Loucy (cell line): ENCODE results near the gene ESYT3.

Experiments
- H2AFZ ChIP-seq: fragments of 200-600 bp; sonication (generic); 2 replicates; pipeline ENCODE4 v1.6.0; 2016; ENCODE audit warnings: antibody characterized with exemption, mild to moderate bottlenecking, low read length, moderate library complexity
- H3F3A ChIP-seq: fragments of 200-600 bp; 2 replicates; pipeline ENCODE4 v1.6.0; 2016; ENCODE audit warnings: antibody characterized with exemption, low read depth, mild to moderate bottlenecking
- H3K27me3 ChIP-seq: fragments of 200-600 bp; sonication (generic); 2 replicates; pipeline ENCODE4 v1.6.1; 2014; ENCODE audit warnings: low read length, mild to moderate bottlenecking; ENCODE audit not compliant: insufficient read depth, poor library complexity, severe bottlenecking
- H3K36me3 ChIP-seq: fragments of 200-600 bp; sonication (generic); 2 replicates; pipeline ENCODE4 v1.6.1; 2016; ENCODE audit warnings: low read length; ENCODE audit not compliant: insufficient read depth
- H3K4me1 ChIP-seq: fragments of 200-600 bp; sonication (generic); 2 replicates; pipeline ENCODE4 v1.5.1; 2014; ENCODE audit warnings: low read length, mild to moderate bottlenecking; ENCODE audit not compliant: insufficient read depth, poor library complexity, severe bottlenecking
- H3K4me2 ChIP-seq: fragments of 200-600 bp; sonication (generic); 2 replicates; pipeline ENCODE4 v1.6.0; 2014; ENCODE audit warnings: antibody characterized with exemption, low read length, low read depth, mild to moderate bottlenecking; ENCODE audit not compliant: poor library complexity, severe bottlenecking
- H3K4me3 ChIP-seq: fragments of 200-600 bp; sonication (generic); 2 replicates; pipeline ENCODE4 v1.5.1; 2014; ENCODE audit warnings: low read length, mild to moderate bottlenecking, mixed read lengths; ENCODE audit not compliant: poor library complexity, severe bottlenecking
- H3K79me2 ChIP-seq: fragments of 200-600 bp; sonication (generic); 2 replicates; pipeline ENCODE4 v1.6.1; 2014; ENCODE audit warnings: low read length; ENCODE audit not compliant: insufficient read depth
- H3K9ac ChIP-seq: fragments of 200-600 bp; sonication (generic); 2 replicates; pipeline ENCODE4 v1.6.0; 2014; ENCODE audit warnings: mild to moderate bottlenecking, low read depth, low read length, moderate library complexity; ENCODE audit not compliant: poor library complexity, severe bottlenecking
- H3K9me2 ChIP-seq: fragments of 200-600 bp; sonication (generic); replicated peaks from 2 replicates; pipeline ENCODE4 v1.6.1; 2016; ENCODE audit warnings: low read depth, low read length, mixed read lengths
- H3K9me3 ChIP-seq: fragments of 200-600 bp; sonication (generic); 2 replicates; pipeline ENCODE4 v1.6.1; 2014; ENCODE audit warnings: mild to moderate bottlenecking, antibody characterized with exemption, low read length, low read depth; ENCODE audit not compliant: insufficient read depth
- H4K20me1 ChIP-seq: fragments of 200-600 bp; sonication (generic); 2 replicates; pipeline ENCODE4 v1.6.0; 2014; ENCODE audit warnings: antibody characterized with exemption, low read length, mild to moderate bottlenecking; ENCODE audit not compliant: insufficient read depth, poor library complexity, severe bottlenecking
- EZH2phosphoT487 ChIP-seq: fragments of 200-600 bp; IDR thresholded peaks from 2 replicates; pipeline ENCODE4 v1.6.1; 2018; ENCODE audit warnings: antibody characterized with exemption, mild to moderate bottlenecking, moderate library complexity, borderline replicate concordance
- TF ChIP-seq, protein P1 (sequence below): fragments of 200-600 bp; sonication (generic); conservative IDR thresholded peaks from 2 replicates; pipeline ENCODE4 v1.5.1; 2014; ENCODE audit warnings: mild to moderate bottlenecking, antibody characterized with exemption, low read length

The ESYT3 gene

DNA sequence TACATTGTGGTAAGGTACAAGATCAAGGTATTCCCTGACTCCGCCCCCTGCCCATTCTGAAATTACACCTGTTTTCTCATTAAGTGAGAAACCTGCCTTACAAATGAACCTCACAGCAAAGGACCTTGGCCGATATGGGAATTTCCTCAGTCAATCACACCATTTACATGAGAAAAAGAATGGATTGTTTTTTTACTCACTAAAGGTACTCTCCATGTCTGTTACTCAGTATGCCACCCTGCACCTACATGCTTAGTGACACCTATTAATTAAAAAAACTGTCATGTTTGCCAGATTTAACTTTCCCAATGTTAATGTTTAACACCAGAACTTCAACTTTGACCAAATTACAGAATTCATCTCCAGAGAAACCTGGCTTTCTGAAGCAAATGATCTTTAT lies 62.0 kb downstream of the ESYT3 start:
- TF ChIP-seq, protein P1, sequence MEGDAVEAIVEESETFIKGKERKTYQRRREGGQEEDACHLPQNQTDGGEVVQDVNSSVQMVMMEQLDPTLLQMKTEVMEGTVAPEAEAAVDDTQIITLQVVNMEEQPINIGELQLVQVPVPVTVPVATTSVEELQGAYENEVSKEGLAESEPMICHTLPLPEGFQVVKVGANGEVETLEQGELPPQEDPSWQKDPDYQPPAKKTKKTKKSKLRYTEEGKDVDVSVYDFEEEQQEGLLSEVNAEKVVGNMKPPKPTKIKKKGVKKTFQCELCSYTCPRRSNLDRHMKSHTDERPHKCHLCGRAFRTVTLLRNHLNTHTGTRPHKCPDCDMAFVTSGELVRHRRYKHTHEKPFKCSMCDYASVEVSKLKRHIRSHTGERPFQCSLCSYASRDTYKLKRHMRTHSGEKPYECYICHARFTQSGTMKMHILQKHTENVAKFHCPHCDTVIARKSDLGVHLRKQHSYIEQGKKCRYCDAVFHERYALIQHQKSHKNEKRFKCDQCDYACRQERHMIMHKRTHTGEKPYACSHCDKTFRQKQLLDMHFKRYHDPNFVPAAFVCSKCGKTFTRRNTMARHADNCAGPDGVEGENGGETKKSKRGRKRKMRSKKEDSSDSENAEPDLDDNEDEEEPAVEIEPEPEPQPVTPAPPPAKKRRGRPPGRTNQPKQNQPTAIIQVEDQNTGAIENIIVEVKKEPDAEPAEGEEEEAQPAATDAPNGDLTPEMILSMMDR = no peak
- no peak for TF ChIP-seq EZH2phosphoT487
- H3K4me3 ChIP-seq = no peak overlapping the region
- no peaks in the 10 kb centered on the region for H3K79me2 ChIP-seq
- peaks cover 64% of the 10 kb centered on the region; the same call in 1 of the 2 replicates for H3K36me3 ChIP-seq
- no peak overlapping the region for H3K4me2 ChIP-seq
- no peaks in the 10 kb centered on the region for H3K9me2 ChIP-seq
- H3K4me1 ChIP-seq = no peaks in the 10 kb centered on the region
- H4K20me1 ChIP-seq = no peaks in the 10 kb centered on the region
- no peaks in the 10 kb centered on the region for H3F3A ChIP-seq
- H3K9me3 ChIP-seq = no peaks in the 10 kb centered on the region
- H3K9ac ChIP-seq = no peak overlapping the region
- no peak overlapping the region for H2AFZ ChIP-seq
- no peaks in the 10 kb centered on the region for H3K27me3 ChIP-seq

DNA sequence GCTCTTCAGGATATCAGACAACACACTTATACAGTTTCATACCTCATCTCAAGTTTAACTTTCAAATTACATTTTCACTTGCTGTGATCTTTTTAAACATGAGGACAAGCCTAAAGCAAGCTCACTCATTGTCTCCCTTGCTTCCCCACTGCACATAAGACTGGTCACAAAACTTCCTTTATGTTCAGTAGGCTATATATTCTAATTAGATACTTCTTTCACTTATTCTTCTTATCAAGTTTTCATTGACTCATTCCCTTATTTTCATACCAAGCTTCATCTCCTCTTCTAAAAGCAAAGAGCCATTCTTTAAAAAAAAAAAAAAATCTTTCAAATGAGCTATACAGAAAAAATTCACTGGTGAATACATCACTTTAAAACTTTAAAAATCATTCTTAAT lies 62.6 kb downstream of the ESYT3 start:
- TF ChIP-seq EZH2phosphoT487 = no peak
- TF ChIP-seq, protein P1 = no peak
- Histone ChIP-seq H3F3A (no peaks in the 10 kb centered on the region), H3K4me1 (no peaks in the 10 kb centered on the region), H3K27me3 (no peaks in the 10 kb centered on the region), H3K9me2 (no peaks in the 10 kb centered on the region), H3K4me2 (no peak overlapping the region), H2AFZ (no peak overlapping the region), H3K4me3 (no peak overlapping the region), H3K36me3 (peaks cover 67% of the 10 kb centered on the region; the same call in 1 of the 2 replicates), H4K20me1 (no peaks in the 10 kb centered on the region), H3K9me3 (no peaks in the 10 kb centered on the region), H3K79me2 (no peaks in the 10 kb centered on the region), H3K9ac (no peak overlapping the region)

DNA sequence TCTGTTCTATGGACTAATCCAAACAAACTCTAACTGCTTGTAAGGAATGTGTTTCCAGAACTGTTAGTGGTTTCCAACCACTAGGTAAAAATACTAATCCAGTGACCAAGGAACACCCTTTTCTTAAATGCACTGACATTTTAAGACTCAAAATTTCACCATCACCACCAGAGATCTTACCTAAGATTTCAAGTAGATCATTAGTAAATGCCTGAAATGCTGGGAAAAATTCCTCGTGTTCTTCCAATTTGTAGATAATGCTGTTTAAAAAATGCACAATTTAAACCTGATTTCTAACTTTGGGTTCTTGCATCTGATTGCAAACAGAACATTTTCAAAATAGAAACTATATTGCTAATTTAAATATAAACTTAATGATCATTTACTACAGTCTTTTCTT lies 63.4 kb downstream of the ESYT3 start:
- H3K4me1 ChIP-seq = no peaks in the 10 kb centered on the region
- H4K20me1 ChIP-seq = no peaks in the 10 kb centered on the region
- no peak overlapping the region for H3K4me2 ChIP-seq
- H3K36me3 ChIP-seq = peaks cover 63% of the 10 kb centered on the region; the same call in 1 of the 2 replicates
- TF ChIP-seq, protein P1 = no peak
- TF ChIP-seq EZH2phosphoT487 = no peak
- no peak overlapping the region for H2AFZ ChIP-seq
- H3K9me2 ChIP-seq = no peaks in the 10 kb centered on the region
- H3K4me3 ChIP-seq = no peak overlapping the region
- no peak overlapping the region for H3K9ac ChIP-seq
- H3K79me2 ChIP-seq = no peaks in the 10 kb centered on the region
- H3K27me3 ChIP-seq = no peaks in the 10 kb centered on the region
- H3K9me3 ChIP-seq = no peaks in the 10 kb centered on the region
- no peaks in the 10 kb centered on the region for H3F3A ChIP-seq
